ENCODE measurements around the gene RASAL2.

DNA sequence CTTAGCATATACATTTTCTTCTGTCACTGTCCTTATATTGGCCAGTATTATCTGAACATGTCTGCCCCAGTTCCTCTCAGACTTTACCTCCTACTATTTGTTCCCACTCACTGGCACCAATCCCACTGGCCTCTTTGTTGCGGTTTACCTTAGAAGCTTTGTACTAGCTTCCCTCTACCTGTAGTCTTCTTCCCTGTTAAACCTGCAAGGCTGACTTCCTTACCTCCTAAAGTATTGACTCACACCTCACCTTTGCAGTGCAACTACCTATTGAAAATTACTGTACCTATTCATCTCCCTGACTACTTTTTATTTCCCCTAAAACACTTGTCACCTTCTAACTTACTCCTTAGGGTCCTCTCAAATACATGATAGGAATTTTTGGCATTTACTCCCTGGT is 291.8 kb downstream of the RASAL2 start:
- TF ChIP-seq ZNF580 (CRISPR knock-in tag; IDR thresholded peaks at IDR 0.05; ENCODE audit: borderline replicate concordance, low read depth) (no peak), ZFP1 (CRISPR knock-in tag; IDR thresholded peaks at IDR 0.05) (no peak), POLR2G (IDR thresholded peaks at IDR 0.05; ENCODE audit: low read depth, low read length) (no peak), CEBPG (CRISPR knock-in tag; IDR thresholded peaks at IDR 0.05) (no peak)

Data from HepG2 (cell line).